Activated CD4-positive, alpha-beta memory T cell treated with anti-CD3 and anti-CD28 coated beads, Interleukin-2, amount 10 ng/mL, durations not matched to agents 7 days and 5 days (primary cell): ENCODE measurements around the gene OR51A4. TPM values are rescaled to one million over a fixed set of nuclear protein-coding genes. Genes with fewer than 3 reads are reported as not detected.

Experiments used
- CTCF ChIA-PET: fragments of 350-600 bp; sonication (Branson Sonifier 250); formaldehyde crosslinking; loops from one replicate; lab custom pipeline; 2021; ENCODE audit warnings: antibody characterized with exemption, inconsistent platforms; lab: Charles Lee
- POLR2A ChIA-PET: fragments of 350-600 bp; sonication (Branson Sonifier 250); formaldehyde crosslinking; loops from one replicate; lab custom pipeline; 2021; ENCODE audit warnings: antibody characterized with exemption; lab: Charles Lee
- DNase-seq: peaks from one replicate; pipeline ENCODE4 v3.0.0-alpha.2; 2020
- H3K27ac Mint-ChIP-seq: one replicate; pipeline ENCODE4 v1.8.0; 2021; ENCODE audit warnings: mild to moderate bottlenecking, mixed read lengths
- H3K27me3 Mint-ChIP-seq: one replicate; pipeline ENCODE4 v1.8.0; 2021; ENCODE audit warnings: mixed read lengths
- H3K36me3 Mint-ChIP-seq: one replicate; pipeline ENCODE4 v1.8.0; 2021; ENCODE audit warnings: low read depth, mixed read lengths
- H3K4me1 Mint-ChIP-seq: one replicate; pipeline ENCODE4 v1.8.0; 2021; ENCODE audit warnings: mixed read lengths
- H3K4me3 Mint-ChIP-seq: one replicate; pipeline ENCODE4 v1.8.0; 2021; ENCODE audit warnings: mild to moderate bottlenecking, mixed read lengths
- H3K9me3 Mint-ChIP-seq: one replicate; pipeline ENCODE4 v1.8.0; 2021; ENCODE audit warnings: mixed read lengths
- total RNA-seq, 2 experiments: library from RNA; stranded (reverse); gene quantifications; one replicate each; pipeline ENCODE4 v1.2.3, GENCODE V29; 2021

OR51A4 gene
- total RNA-seq, 2 experiments from 2014 or later, result not detected

GRCh38 chr11:4924239-4924638 lies 23.2 kb downstream of the OR51A4 start, which contains the start of gene OR51G1:
TSS of gene OR51G1 (minus strand) at chr11:4924339. CDS start at chr11:4924339, 0 bp downstream.
- H3K27me3 Mint-ChIP-seq, result no peaks in the 10 kb centered on the region
- no peak within 1 kb of the TSS for H3K4me3 Mint-ChIP-seq
- H3K4me1 Mint-ChIP-seq, result no peaks in the 10 kb centered on the region
- H3K27ac Mint-ChIP-seq, result no peak within 1 kb of the TSS
- H3K36me3 Mint-ChIP-seq, result no peaks in the 10 kb centered on the region
- ChIA-PET CTCF (no interaction called here), POLR2A (no interaction called here)
- no peaks in the 10 kb centered on the region for H3K9me3 Mint-ChIP-seq
- DNase-seq, result no peak

GRCh38 chr11:4922304-4922703 lies 25.1 kb downstream of the OR51A4 start:
- no peak for DNase-seq
- Mint-ChIP-seq H3K27ac (no peak overlapping the region), H3K4me3 (no peak overlapping the region), H3K36me3 (no peaks in the 10 kb centered on the region), H3K9me3 (no peaks in the 10 kb centered on the region), H3K27me3 (no peaks in the 10 kb centered on the region), H3K4me1 (no peaks in the 10 kb centered on the region)
- ChIA-PET POLR2A (no interaction called here), CTCF (no interaction called here)

GRCh38 chr11:4921796-4922195 lies 25.6 kb downstream of the OR51A4 start:
- Mint-ChIP-seq H3K9me3 (no peaks in the 10 kb centered on the region), H3K4me3 (no peak overlapping the region), H3K27ac (no peak overlapping the region), H3K36me3 (no peaks in the 10 kb centered on the region), H3K27me3 (no peaks in the 10 kb centered on the region), H3K4me1 (no peaks in the 10 kb centered on the region)
- ChIA-PET POLR2A (no interaction called here), CTCF (no interaction called here)
- DNase-seq, result no peak

GRCh38 chr11:4919250-4919649 lies 28.2 kb downstream of the OR51A4 start, which contains the start of gene OR51G2:
TSS of gene OR51G2 (minus strand) at chr11:4919350. CDS start at chr11:4915663, 3,687 bp downstream.
- no peaks in the 10 kb centered on the region for H3K27me3 Mint-ChIP-seq
- H3K9me3 Mint-ChIP-seq, result no peaks in the 10 kb centered on the region
- no peak for DNase-seq
- H3K36me3 Mint-ChIP-seq, result no peaks in the 10 kb centered on the region
- ChIA-PET POLR2A (no interaction called here), CTCF (no interaction called here)
- no peak within 1 kb of the TSS for H3K27ac Mint-ChIP-seq
- no peaks in the 10 kb centered on the region for H3K4me1 Mint-ChIP-seq
- no peak within 1 kb of the TSS for H3K4me3 Mint-ChIP-seq

- CTCF ChIA-PET, result no interaction called here
- H3K27me3 Mint-ChIP-seq, result no peaks in the 10 kb centered on the region
- H3K4me1 Mint-ChIP-seq, result no peaks in the 10 kb centered on the region
- no peaks in the 10 kb centered on the region for H3K9me3 Mint-ChIP-seq
- POLR2A ChIA-PET, result no interaction called here
- no peaks in the 10 kb centered on the region for H3K36me3 Mint-ChIP-seq
- DNase-seq, result no peak
- H3K4me3 Mint-ChIP-seq, result no peak overlapping the region
- no peak overlapping the region for H3K27ac Mint-ChIP-seq
Measured at GRCh38 chr11:4916581-4916980, 30.8 kb downstream of the OR51A4 start.

GRCh38 chr11:4903484-4903883 lies 43.9 kb downstream of the OR51A4 start, which contains the start of gene OR51A7:
TSS of gene OR51A7 (plus strand) at chr11:4903783. CDS start at chr11:4907370, 3,587 bp downstream.
- CTCF ChIA-PET, result no interaction called here
- no peak for DNase-seq
- no peak within 1 kb of the TSS for H3K27ac Mint-ChIP-seq
- POLR2A ChIA-PET, result no interaction called here
- H3K4me1 Mint-ChIP-seq, result no peaks in the 10 kb centered on the region
- no peaks in the 10 kb centered on the region for H3K27me3 Mint-ChIP-seq
- H3K4me3 Mint-ChIP-seq, result no peak within 1 kb of the TSS
- no peaks in the 10 kb centered on the region for H3K36me3 Mint-ChIP-seq
- H3K9me3 Mint-ChIP-seq, result no peaks in the 10 kb centered on the region

Other genes starting within 250 kb of the OR51A4 start
- not detected for gene OR51E2, start 249.8 kb downstream of the OR51A4 start, total RNA-seq
- not detected for gene MMP26, start 242.8 kb downstream of the OR51A4 start, total RNA-seq
- not detected for gene OR51F1, start 177.7 kb downstream of the OR51A4 start, total RNA-seq
- gene OR52R1, start 143.2 kb downstream of the OR51A4 start, total RNA-seq, result not detected
- gene OR51F2, start 126.3 kb downstream of the OR51A4 start, total RNA-seq, result not detected
- not detected for gene OR51S1, start 98.4 kb downstream of the OR51A4 start, total RNA-seq
- gene OR51T1, start 65.7 kb downstream of the OR51A4 start, total RNA-seq, result not detected
- gene OR51A7, start 43.8 kb downstream of the OR51A4 start, total RNA-seq, result not detected
- not detected for gene OR51G2, start 28.3 kb downstream of the OR51A4 start, total RNA-seq
- gene OR51G1, start 23.3 kb downstream of the OR51A4 start, total RNA-seq, result not detected
- not detected for gene OR51A2, start 8.1 kb upstream of the OR51A4 start, total RNA-seq
- gene OR51L1, start 47.2 kb upstream of the OR51A4 start, total RNA-seq, result not detected
- not detected for gene OR52J3, start 98.9 kb upstream of the OR51A4 start, total RNA-seq
- gene OR52E2, start 112.0 kb upstream of the OR51A4 start, total RNA-seq, result not detected
- gene OR52E1, start 122.0 kb upstream of the OR51A4 start, total RNA-seq, result not detected
- gene OR52A5, start 190.8 kb upstream of the OR51A4 start, total RNA-seq, result not detected
- not detected for gene OR52A1, start 207.2 kb upstream of the OR51A4 start, total RNA-seq